A673 (cell line): ENCODE results near the gene CHRM4. TPM values are rescaled to one million over a fixed set of nuclear protein-coding genes. Genes with fewer than 3 reads are reported as not detected.

ENCODE experiments used
- BruUV-seq: library from RNA; stranded (reverse); fragments of 400-500 nt; replicated peaks from 2 replicates; lab custom pipeline; 2021; lab: Mats Ljungman, UMichigan
- CTCF ChIA-PET: fragments of 300-600 bp; sonication (Branson Sonifier 250); formaldehyde crosslinking; loops from one replicate; lab custom pipeline; 2022; ENCODE audit warnings: antibody characterized with exemption; lab: Charles Lee
- POLR2A ChIA-PET: fragments of 300-600 bp; sonication (Branson Sonifier 250); formaldehyde crosslinking; loops from one replicate; lab custom pipeline; 2022; ENCODE audit warnings: antibody characterized with exemption; ENCODE audit not compliant: low non-redundant PET; lab: Charles Lee
- DNase-seq: peaks from one replicate; pipeline ENCODE4 v3.0.0-alpha.2; 2015; ENCODE audit warnings: low spot score
- H3K27ac ChIP-seq: fragments of 200-600 bp; sonication (generic); 2 replicates; pipeline ENCODE4 v1.5.1; 2016; ENCODE audit warnings: mixed run types, low read depth, mild to moderate bottlenecking, mixed read lengths, antibody characterized with exemption, low read length; ENCODE audit not compliant: poor library complexity, severe bottlenecking
- H3K27me3 ChIP-seq: fragments of 200-600 bp; sonication (generic); replicated peaks from 2 replicates; pipeline ENCODE4 v1.6.1; 2017; ENCODE audit warnings: mixed run types, low read depth, mild to moderate bottlenecking, mixed read lengths, antibody characterized with exemption, low read length; ENCODE audit not compliant: insufficient read depth, poor library complexity
- H3K36me3 ChIP-seq: fragments of 200-600 bp; sonication (generic); 2 replicates; pipeline ENCODE4 v1.6.1; 2016; ENCODE audit warnings: mixed run types, mild to moderate bottlenecking, mixed read lengths, antibody characterized with exemption, low read length; ENCODE audit not compliant: insufficient read depth, poor library complexity, severe bottlenecking
- H3K4me1 ChIP-seq: fragments of 200-600 bp; sonication (generic); 2 replicates; pipeline ENCODE4 v1.6.1; 2017; ENCODE audit warnings: mixed run types, mild to moderate bottlenecking, mixed read lengths, antibody characterized with exemption, low read length; ENCODE audit not compliant: insufficient read depth, poor library complexity, severe bottlenecking
- H3K4me3 ChIP-seq: fragments of 200-600 bp; sonication (generic); 2 replicates; pipeline ENCODE4 v1.5.1; 2016; ENCODE audit warnings: low read depth, mixed run types, mild to moderate bottlenecking, mixed read lengths, low read length; ENCODE audit not compliant: poor library complexity, severe bottlenecking
- H3K9me3 ChIP-seq: fragments of 200-600 bp; sonication (generic); 2 replicates; pipeline ENCODE4 v1.6.1; 2016; ENCODE audit warnings: mixed run types, low read depth, mild to moderate bottlenecking, mixed read lengths, antibody characterized with exemption, low read length; ENCODE audit not compliant: poor library complexity, severe bottlenecking
- CTCF ChIP-seq: fragments of 300-800, 200-600 bp; sonication (generic); conservative IDR thresholded peaks from 2 replicates; pipeline ENCODE4 v1.5.1; 2017; ENCODE audit warnings: low read depth, mild to moderate bottlenecking, antibody characterized with exemption, low read length, moderate library complexity, mixed read lengths
- EZH2 ChIP-seq: fragments of 200-600 bp; sonication (generic); IDR thresholded peaks from 2 replicates; pipeline ENCODE4 v1.6.1; 2017; ENCODE audit warnings: borderline replicate concordance, low read depth, mild to moderate bottlenecking, mixed read lengths, antibody characterized with exemption, low read length; ENCODE audit not compliant: poor library complexity, severe bottlenecking
- intact Hi-C: fragments of 100-400 bp; cut with micrococcal nuclease; formaldehyde crosslinking; loops from one replicate; pipeline ENCODE4 v1.10.0; 2022; ENCODE audit not compliant: unreplicated experiment
- total RNA-seq: library from RNA; stranded (reverse); gene quantifications from 2 replicates; pipeline ENCODE4 v1.2.3, GENCODE V29; 2021

CHRM4 gene
- total RNA-seq, 1 experiment from 2014 or later: not detected

- Histone ChIP-seq H3K36me3 (no peaks in the 10 kb centered on the region), H3K9me3 (no peaks in the 10 kb centered on the region), H3K4me3 (peak overlapping the region; percentile 51), H3K27ac (no peak overlapping the region), H3K4me1 (peaks cover 39% of the 10 kb centered on the region), H3K27me3 (peaks cover 49% of the 10 kb centered on the region)
- ChIA-PET POLR2A (interaction anchor here (0.5 kb wide), 1 partner anchor 795 kb away, joined by 6 read pairs; no protein-coding TSS in a partner anchor), CTCF (interaction anchor here (0.5 to 1.9 kb wide), 14 partner anchors 21 to 382 kb away, joined by 3 to 16 read pairs (median 4); partner anchors contain the start of genes AMBRA1 and ZNF408)
- TF ChIP-seq CTCF (no peak), EZH2 (peak; percentile 78)
- BruUV-seq: no TSS peak
- DNase-seq: no peak
- intact Hi-C loops: loop anchor here (1.0 to 10.0 kb wide), 6 partner anchors 140 to 966 kb away; partner anchors contain the start of gene MYBPC3
Observed at GRCh38 chr11:46388619-46389449, 2.7 kb downstream of the CHRM4 start.

GRCh38 chr11:46387919-46388618, 3.5 kb downstream of the CHRM4 start:
- CTCF ChIA-PET: interaction anchor here (0.5 to 1.9 kb wide), 12 partner anchors 23 to 382 kb away, joined by 3 to 16 read pairs (median 4); partner anchors contain the start of gene AMBRA1
- Histone ChIP-seq H3K4me3 (no peak overlapping the region), H3K27ac (no peak overlapping the region), H3K36me3 (peaks cover 3% of the 10 kb centered on the region), H3K4me1 (peaks cover 40% of the 10 kb centered on the region), H3K9me3 (no peaks in the 10 kb centered on the region), H3K27me3 (peaks cover 49% of the 10 kb centered on the region)
- BruUV-seq: no TSS peak
- POLR2A ChIA-PET: no interaction called here
- TF ChIP-seq EZH2: no peak
- peak; percentile 54 for DNase-seq
- intact Hi-C loops: loop anchor here (2.0 to 10.0 kb wide), 5 partner anchors 141 to 967 kb away; partner anchors contain the start of gene MYBPC3

GRCh38 chr11:46387456-46387855, 4.1 kb downstream of the CHRM4 start:
- peaks cover 49% of the 10 kb centered on the region for H3K27me3 ChIP-seq
- no TSS peak for BruUV-seq
- H3K4me1 ChIP-seq: peaks cover 40% of the 10 kb centered on the region
- H3K27ac ChIP-seq: no peak overlapping the region
- intact Hi-C loops: loop anchor here (10.0 kb wide), 3 partner anchors 337 to 967 kb away; partner anchors contain the start of gene MYBPC3
- H3K9me3 ChIP-seq: no peaks in the 10 kb centered on the region
- H3K36me3 ChIP-seq: peaks cover 3% of the 10 kb centered on the region
- DNase-seq: no peak
- H3K4me3 ChIP-seq: no peak overlapping the region
- ChIA-PET CTCF (interaction anchor here (0.5 to 1.6 kb wide), 4 partner anchors 20 to 102 kb away, joined by 3 to 8 read pairs (median 4); no protein-coding TSS in a partner anchor), POLR2A (no interaction called here)
- TF ChIP-seq EZH2 (no peak), CTCF (no peak)
